RWPE1 (cell line): ENCODE measurements around the gene CBARP.

Experiments used
- CTCF ChIA-PET: fragments of 350-600 bp; sonication (Branson Sonifier 250); formaldehyde crosslinking; extraction: SDS; loops from one replicate; lab custom pipeline; 2021; lab: Yijun Ruan, JAX
- POLR2A ChIA-PET: fragments of 400-600 bp; formaldehyde crosslinking; extraction: SDS; loops from one replicate; lab custom pipeline; 2020; ENCODE audit warnings: antibody characterized with exemption; ENCODE audit not compliant: low non-redundant PET; lab: Yijun Ruan, JAX
- DNase-seq: peaks from one replicate; pipeline ENCODE4 v3.0.0; 2012; ENCODE audit warnings: low spot score
- H3K27ac ChIP-seq: fragments of 450-650 bp; 2 replicates; pipeline ENCODE4 v1.5.1; 2017
- CTCF ChIP-seq: fragments of 450-650 bp; conservative IDR thresholded peaks from 2 replicates; pipeline ENCODE4 v1.5.1; 2017; ENCODE audit warnings: low read depth, mild to moderate bottlenecking

The CBARP gene, protein sequence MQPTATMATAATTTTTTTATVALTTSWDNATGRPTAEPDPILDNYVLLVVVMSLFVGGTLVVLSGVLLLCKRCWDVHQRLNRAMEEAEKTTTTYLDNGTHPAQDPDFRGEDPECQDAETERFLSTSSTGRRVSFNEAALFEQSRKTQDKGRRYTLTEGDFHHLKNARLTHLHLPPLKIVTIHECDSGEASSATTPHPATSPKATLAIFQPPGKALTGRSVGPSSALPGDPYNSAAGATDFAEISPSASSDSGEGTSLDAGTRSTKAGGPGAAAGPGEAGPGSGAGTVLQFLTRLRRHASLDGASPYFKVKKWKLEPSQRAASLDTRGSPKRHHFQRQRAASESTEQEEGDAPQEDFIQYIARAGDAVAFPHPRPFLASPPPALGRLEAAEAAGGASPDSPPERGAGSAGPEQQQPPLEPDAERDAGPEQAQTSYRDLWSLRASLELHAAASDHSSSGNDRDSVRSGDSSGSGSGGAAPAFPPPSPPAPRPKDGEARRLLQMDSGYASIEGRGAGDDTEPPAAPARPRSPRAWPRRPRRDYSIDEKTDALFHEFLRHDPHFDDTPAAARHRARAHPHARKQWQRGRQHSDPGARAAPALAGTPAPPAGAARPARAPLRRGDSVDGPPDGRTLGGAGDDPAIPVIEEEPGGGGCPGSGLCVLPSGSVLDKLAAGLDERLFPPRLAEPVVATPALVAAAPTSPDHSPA

GRCh38 chr19:1237754-1238368 lies at the start of gene CBARP:
TSS of gene CBARP (minus strand) at chr19:1238005. CDS start at chr19:1236100, 1,905 bp downstream.
- TF ChIP-seq CTCF, result no peak
- H3K27ac ChIP-seq, result peak within 1 kb of the TSS; percentile 100
- CTCF ChIA-PET, result interaction anchor here (1.0 to 1.5 kb wide), 2 partner anchors 14 to 138 kb away, joined by 4 to 5 read pairs; no protein-coding TSS in a partner anchor
- no peak for DNase-seq
- POLR2A ChIA-PET, result interaction anchor here (0.5 kb wide), 1 partner anchor 9 kb away, joined by 6 read pairs; no protein-coding TSS in a partner anchor

- ChIA-PET CTCF (interaction anchor here (0.5 to 0.6 kb wide), 2 partner anchors 28 to 404 kb away, joined by 3 to 6 read pairs; no protein-coding TSS in a partner anchor), POLR2A (no interaction called here)
- DNase-seq, result no peak
- H3K27ac ChIP-seq, result no peak overlapping the region
- TF ChIP-seq CTCF, result no peak
Observed at GRCh38 chr19:1286487-1287353, 48.9 kb upstream of the CBARP start.

DNA sequence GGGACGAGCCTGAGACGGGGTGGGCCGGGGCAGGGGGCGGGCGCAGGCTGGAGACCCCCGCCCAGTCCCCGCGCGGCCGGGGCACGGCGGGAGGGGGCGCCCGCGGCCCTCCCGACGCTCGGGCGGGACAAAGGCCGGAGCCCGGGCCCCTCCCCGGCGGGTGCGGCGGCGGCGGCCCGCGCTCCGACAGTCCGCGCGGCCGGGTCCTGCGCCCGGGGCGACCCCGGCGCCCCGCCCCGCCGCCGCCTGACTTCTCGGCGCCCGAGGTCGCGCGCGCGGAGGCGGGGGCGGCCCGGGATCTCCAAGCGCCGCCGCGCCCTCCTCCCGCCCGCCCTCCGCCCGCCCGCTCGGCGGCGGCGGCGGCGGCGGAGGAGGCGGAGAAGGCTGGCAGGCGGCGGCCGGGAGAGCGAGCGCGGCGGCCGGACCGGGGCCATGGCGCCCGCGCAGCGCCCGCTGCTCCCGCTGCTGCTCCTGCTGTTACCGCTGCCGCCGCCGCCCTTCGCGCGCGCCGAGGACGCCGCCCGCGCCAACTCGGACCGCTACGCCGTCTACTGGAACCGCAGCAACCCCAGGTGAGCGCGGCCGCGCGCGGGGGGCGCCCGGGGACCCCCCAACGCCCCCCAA lies 48.0 kb upstream of the CBARP start, which contains the start of gene EFNA2:
EFNA2 (plus strand) TSS at position 137 of the 624 bp plus-strand sequence; CDS start at position 433, 296 bp downstream.
- DNase-seq, result no peak
- TF ChIP-seq CTCF, result no peak
- POLR2A ChIA-PET, result no interaction called here
- H3K27ac ChIP-seq, result peak within 1 kb of the TSS; percentile 32
- CTCF ChIA-PET, result interaction anchor here (0.6 kb wide), 1 partner anchor 403 kb away, joined by 3 read pairs; no protein-coding TSS in a partner anchor

GRCh38 chr19:1284979-1285736 lies 47.4 kb upstream of the CBARP start:
- no peak for TF ChIP-seq CTCF
- POLR2A ChIA-PET, result no interaction called here
- DNase-seq, result no peak
- CTCF ChIA-PET, result interaction anchor here (0.6 to 0.8 kb wide), 2 partner anchors 18 to 50 kb away, joined by 3 to 5 read pairs; no protein-coding TSS in a partner anchor
- H3K27ac ChIP-seq, result peak overlapping the region; percentile 32

DNA sequence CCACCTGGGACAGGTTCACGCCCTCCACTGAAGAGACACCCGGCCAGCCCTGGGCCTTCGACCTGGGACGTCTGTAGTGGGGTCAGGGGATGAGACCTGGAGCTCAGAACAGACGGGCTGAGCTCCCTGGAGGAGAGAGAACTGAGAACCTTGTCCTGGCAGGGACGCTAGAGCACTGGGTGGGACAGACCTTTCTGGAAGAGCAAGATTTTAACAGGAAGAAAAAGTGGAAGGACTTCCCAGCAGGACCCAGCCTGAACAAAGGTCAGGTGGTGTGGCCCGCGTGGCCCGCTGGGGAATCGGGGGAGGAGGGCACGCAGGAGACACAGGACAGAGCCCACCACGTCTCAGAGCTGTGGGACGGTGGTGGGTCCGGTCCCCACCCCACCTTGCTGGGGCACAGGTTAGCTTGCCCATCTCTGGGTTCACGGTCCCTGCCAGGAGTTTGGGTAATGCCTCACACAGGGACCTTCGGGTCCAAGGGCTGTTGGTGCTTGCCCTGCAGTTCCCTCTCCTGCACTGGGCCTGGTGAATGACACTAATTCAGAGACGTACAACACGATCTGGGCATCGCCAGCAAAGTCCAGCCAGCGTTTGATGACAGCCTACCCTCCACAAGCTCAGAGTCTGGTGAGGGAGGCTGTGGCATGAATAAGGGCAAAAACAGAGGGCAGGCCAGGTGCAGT lies 46.6 kb upstream of the CBARP start:
- no peak for DNase-seq
- ChIA-PET POLR2A (no interaction called here), CTCF (interaction anchor here (0.6 to 0.8 kb wide), 3 partner anchors 19 to 136 kb away, joined by 3 to 5 read pairs (median 3); no protein-coding TSS in a partner anchor)
- peak overlapping the region; percentile 32 for H3K27ac ChIP-seq
- no peak for TF ChIP-seq CTCF
